Left hindlimb (tissue), 1 donor: ENCODE measurements around the gene CACNA1H.
"Not testable (repeated sequence)": the region's sequence is repeated elsewhere in the genome, so short reads cannot be mapped to it uniquely, and the experiment has no call there.

ENCODE experiments used
- DNase-seq: peaks from one replicate; pipeline ENCODE4 v3.0.0-alpha.2; 2018

CACNA1H gene

GRCh38 chr16:1176280-1176897 is 23.5 kb downstream of the CACNA1H start:
- no peak for DNase-seq

DNA sequence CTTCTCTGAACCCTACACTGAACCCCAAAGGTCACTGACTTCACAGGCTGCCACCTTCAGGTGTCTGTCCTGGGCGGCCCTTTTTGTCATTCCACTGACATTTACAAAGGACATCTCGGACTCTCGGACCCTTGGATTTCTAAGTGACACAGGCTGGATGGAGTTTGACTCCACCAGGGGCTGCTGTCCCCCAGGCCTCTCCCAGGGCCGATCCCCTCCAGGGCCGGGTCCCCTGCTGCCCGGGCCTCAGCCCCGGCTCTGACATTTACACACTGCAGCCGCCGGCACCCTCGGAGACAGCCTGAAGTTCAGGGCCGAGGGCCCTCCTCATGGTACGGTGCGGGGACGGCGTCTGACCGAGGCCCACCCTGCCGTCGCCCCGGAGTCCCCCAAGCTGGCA is 24.1 kb downstream of the CACNA1H start:
- no peak for DNase-seq

- DNase-seq = no peak
These were observed 24.8 kb downstream of the CACNA1H start for GRCh38 chr16:1177750-1178149.

DNA sequence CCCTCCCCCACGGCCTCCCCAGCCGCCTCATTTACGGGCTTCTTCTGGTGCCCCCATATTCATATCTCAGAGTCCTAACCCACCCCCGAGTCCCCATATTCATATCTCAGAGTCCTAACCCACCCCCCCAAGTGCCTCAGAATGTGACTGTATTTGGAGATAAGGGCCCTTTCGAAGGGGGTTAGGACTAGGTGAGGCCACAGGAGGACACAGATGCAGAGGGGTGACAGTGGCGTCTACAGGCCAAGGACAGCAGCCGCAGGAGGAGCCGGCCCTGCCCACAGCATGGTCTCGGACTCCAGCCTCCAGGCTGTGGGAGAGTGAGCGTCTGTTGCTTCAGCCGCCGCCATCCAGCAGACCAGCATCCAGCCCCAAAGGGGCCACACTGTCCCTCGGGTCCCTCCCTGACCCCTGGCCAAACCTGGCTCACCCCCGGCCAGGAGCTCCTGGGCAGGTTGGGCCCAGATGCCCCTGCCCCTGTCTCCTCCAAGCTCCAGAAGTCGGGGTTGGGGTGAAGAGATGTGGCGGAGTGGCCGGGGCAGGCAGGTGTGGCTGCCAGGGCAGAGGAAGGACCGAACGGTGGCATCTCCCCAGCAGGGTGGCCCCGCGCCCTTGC is 25.5 kb downstream of the CACNA1H start:
- no peak for DNase-seq

GRCh38 chr16:1180549-1181403 is 27.9 kb downstream of the CACNA1H start:
- peak; percentile 72 for DNase-seq

DNA sequence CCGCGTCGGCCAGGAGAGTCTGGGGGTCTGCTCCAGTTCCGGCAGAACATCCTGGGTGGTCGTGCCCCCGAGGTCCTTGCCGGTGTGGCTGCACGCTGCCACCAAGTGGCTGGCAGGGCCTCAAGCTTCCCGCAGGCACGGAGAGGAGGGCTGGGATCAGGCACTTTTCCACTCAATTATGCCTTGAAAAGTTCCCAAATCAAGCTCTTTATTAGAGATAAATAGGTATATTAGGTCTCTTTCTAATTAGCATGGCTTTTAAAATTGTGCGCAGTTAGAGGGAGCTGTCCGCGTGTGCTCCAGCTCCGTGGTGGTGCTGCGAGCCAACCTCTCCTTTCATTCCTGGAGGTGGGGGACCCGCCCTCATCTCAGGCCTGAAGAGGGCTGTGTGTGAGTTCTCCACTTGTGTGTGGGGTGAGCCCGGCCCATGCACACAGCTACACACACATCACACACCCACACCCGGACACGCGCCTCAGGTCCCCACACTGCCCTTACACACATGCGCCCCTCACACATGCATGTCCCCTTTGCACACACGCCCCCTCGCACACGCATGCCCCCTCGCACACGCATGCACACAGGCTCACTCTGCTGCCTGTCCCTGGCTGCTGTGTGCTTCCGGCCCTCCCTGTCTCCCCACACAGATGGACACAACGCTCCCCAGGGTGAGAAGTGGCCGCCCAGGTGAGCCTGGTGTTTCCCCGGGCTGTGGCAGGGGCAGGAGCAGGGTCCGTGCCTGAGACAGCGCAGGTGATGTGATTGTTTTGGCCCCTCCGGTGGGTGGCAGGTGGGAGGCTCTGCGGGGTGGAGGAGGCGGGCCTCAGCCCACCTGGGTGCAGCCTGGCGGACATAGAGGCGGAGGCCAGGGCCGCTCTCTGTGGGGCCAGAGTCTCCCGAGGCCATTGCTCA is 28.8 kb downstream of the CACNA1H start:
- DNase-seq = no peak

DNA sequence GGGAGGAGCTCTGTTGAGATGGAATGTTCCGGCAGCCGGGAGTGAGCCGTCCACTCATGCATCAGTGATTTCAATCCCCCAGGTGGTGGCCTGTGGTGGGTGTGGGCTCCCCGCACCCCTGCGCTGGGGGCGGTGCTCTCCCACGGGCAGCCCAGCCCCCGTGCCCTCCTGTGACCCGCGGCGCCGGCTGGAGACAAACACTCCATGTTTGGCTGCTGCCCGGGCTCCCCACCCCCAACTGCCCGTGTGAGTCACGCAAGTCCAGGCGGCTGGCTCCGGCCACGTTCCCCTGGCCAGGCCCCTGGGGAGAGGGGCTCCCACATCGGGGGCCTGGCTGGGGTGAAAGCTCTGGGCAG is 29.4 kb downstream of the CACNA1H start:
- peak; percentile 48 for DNase-seq

DNA sequence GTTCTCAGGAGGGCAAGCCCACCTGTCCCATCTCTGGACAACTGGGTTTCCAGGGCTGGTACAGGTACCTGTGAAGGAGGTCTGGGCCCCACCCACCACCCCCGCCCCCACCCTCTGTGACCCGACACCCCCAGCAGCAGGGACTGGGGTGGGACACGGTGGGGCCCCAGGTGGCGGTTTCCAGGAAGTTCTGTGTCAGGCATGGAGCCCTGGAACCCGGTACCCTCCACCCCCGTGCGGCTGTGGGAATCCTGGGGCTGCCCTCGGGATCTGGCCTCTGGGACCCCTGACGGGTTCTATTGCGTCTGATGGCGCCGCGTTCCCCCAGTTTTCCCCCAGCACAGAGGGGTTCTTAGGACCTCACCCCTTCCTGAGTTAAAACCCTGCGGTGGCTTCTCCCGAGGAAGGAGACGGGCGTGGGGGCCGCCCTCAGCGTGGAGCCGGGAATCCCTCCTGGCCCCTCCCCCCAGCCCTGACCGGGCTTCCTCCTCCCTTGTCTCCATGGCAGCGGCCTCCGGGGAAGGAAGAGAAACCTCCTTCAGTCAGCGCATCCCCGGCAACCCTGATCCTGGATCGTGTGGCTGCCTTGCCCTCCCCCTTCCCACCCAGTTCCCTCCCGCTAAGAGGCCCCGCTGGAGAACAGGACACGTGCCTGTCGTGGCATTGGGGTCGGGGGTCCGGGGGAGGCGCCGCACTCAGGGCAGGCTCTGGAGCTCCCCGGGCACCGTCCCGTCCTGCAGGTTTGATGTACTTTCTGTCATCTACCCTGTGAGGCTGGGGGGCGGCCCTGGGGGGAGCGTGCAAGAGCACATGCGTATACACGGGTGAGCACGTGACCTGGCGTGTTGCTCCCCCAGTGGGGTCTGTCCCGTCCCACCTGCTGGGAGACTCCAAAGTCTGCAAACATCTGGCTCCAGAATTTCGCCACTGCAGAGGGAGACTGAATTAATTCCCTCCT is 30.3 kb downstream of the CACNA1H start:
- peak; percentile 60 for DNase-seq

DNA sequence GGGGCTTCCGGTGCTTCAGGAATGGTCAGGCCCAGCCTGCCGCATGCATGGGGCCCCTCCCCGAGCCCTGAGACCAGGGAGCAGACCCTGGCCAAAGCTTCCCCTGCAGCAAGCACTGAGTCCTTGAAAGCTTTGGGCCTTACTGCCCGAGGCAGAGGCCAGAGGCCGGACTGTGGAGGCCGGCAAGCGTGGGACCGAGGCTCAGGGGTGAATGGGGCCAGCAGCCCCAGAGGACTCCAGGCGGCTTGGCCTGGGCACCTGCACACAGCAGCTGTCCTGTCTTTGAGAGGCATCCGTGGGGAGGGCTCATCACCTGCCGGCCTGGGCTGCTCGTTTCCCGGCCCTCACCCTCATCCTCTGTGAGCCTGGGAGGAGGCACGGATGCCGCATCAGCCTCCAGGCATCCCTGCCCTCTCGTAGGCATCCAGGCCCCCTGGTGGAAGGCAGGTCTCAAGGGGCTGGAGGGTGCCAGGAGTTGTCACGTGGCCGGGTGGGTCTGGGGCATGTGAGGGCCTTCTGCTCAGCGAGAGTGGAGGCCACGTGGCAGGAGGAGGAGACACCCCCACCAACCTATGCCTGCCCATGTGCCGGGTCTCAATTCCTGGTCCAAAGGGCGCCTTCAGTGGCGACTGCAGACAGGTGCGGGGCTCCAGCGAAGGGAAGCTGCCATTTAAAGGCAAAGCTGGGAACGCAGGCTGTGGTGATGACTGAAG is 31.4 kb downstream of the CACNA1H start:
- no peak for DNase-seq

GRCh38 chr16:1184980-1185379 is 32.1 kb downstream of the CACNA1H start:
- no peak for DNase-seq

DNA sequence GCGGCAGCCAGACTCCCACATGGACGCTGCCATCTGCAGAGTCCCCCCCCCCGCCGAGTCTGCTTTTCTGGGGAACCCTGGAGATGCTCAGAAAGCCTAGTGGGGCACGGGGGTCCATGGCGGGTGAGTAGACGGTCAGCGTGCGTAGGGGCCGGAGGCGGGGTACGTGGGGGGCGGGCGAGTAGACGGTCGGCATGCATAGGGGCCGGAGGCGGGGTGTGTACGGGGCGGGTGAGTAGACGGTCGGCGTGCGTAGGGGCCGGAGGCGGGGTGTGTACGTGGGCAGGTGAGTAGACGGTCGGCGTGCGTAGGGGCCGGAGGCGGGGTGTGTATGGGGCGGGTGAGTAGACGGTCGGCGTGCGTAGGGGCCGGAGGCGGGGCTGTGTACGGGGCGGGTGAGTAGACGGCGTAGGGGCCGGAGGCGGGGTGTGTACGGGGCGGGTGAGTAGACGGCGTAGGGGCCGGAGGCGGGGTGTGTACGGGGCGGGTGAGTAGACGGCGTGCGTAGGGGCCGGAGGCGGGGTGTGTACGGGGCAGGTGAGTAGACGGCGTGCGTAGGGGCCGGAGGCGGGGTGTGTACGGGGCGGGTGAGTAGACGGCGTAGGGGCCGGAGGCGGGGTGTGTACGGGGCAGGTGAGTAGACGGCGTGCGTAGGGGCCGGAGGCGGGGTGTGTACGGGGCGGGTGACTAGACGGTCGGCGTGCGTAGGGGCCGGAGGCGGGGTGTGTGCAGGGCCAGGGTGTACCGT is 32.7 kb downstream of the CACNA1H start:
- not testable (repeated sequence) for DNase-seq

- DNase-seq = peak; percentile 59
These were observed 35.7 kb downstream of the CACNA1H start for GRCh38 chr16:1188432-1189189.

DNA sequence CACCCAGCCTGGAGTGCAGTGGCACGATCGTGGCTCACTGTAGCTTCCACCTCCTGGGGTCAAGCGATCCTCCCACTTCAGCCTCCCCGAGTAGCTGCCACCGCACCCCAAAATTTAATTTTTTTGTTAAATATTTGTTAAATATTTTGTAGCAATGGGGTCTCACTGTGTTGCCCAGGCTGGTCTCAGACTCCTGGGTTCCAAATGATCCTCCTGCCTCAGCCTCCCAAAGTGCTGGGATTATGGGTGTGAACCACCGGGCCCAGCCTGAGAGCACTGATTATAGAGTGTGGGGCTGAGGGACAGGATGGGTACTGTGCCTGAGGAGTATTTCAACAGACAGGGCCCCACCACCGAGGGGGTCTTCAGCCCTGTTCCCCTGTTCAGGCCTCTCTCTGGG is 36.5 kb downstream of the CACNA1H start:
- DNase-seq = no peak

DNA sequence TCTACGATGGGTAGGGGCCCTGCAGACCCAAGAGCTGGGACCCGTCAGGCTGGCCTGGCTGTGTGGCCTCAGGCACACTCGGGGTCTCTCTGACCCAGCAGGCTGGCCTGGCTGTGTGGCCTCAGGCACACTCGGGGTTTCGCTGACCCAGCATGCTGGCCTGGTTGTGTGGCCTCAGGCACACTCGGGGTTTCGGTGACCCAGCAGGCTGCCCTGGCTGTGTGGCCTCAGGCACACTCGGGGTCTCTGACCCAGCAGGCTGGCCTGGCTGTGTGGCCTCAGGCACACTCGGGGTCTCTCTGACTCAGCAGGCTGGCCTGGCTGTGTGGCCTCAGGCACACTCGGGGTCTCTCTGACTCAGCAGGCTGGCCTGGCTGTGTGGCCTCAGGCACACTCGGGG is 37.9 kb downstream of the CACNA1H start:
- DNase-seq = not testable (repeated sequence)

DNA sequence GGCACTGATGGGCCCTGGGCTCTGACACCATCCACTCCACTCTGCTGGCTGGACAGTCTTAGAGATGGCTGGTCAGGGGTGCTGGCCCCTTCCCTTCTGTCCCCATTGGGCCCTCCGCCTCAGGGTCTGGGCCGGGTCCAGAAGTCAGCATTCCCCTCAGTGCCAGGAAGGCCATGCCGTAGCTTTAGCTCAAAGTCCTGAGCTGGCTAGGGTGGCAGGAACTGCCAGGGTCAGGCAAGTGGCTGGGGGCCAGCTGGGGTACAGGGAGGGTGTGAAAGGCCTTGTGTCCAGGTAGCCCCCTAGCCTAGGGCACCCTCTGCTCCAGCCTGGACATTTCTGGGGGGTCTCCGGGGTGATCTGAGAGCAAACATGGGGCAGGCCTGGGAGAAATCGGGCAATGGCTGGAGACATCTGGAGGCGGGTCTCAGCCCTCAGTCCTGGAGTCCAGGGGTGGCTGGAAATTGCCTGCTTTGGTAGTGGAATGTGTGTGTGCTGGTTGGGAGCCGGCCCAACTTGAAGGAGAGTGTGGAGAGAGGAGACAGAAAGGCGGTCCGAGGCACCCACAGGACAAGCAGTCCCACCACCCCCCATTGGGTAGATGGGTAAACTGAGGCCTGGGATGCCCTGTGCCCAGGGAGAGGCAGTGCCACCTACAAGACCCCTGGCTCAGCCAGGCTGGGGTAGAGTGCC is 39.6 kb downstream of the CACNA1H start:
- no peak for DNase-seq

DNA sequence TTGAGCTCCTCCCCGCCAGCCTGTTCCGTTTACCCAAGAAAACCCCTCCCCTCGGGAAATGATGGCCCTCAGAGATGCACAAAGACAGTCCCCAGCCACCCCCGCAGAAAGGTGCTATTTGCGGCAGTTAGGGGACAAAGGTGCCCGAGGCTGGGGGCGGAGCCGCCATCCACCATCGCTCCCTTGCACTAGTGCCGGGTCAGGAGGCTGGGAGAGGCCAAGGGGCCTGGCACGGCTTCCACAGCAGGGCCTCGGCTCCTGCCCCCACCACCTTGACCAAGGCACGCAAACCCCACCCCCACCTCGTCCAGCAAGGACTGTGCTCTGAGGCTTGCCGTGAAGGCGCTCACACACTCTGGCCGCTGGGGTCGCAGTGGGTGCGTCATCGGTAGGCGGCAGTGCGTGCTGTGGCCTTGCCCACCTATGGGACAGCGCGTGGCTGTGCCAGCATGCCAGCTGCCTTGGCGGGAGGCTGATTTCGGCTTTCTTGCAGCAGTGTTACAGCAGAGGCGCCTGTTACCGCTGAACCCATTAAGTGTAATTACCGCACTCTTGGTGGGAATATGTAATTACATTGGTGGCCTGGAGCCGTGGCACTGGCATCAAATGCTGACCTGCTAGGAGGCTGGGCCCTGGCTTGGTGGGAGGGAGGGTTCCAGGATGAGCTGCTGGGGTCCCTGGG is 40.4 kb downstream of the CACNA1H start:
- DNase-seq = no peak

DNA sequence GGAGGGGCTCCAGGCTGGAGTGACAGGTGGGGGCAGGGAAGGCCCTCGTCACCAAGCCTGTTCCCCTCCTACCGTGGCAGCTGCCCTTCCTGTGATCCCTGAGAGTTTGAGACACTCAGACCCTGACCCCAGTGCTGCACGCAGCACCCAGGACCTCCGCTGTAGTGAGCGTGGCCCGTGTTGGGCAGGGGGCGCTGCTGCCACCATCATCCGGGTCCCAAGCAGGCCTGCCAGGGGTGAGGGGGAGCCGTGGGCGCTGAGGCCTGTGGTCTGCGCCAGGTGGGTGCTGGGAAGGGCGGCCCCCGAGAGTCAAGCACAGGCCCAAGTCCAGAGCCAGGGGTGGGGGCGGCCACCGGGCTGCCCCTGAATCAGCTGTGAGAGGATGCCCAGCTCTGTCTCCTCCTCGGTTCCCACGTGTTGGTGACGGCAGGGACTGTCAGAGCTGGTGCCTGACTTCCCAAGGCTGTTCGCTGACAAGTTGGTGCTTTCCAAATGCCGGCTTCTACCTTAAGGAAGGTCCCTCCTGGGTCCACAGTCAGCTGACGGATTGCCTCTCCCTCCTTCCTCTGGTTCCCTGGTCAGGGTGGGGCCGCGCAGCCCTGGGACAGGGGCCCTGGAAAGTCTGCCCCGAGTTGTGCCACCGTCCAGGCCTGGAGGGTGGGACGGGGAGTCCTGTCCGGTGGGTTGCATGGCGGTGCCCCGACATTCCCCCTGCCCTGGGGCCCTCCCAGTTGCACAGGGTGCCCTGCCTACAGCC is 41.1 kb downstream of the CACNA1H start:
- DNase-seq = no peak
